Eye (tissue), 1 donor: ENCODE results near the gene NOX5.
A peak's percentile ranks its signal among the peaks of the same experiment; 100 is the strongest.

Source experiments
- DNase-seq: peaks from one replicate; pipeline ENCODE4 v3.0.0-alpha.2; 2015

NOX5 gene

GRCh38 chr15:69025320-69025719 lies 10.8 kb downstream of the NOX5 start:
- no peak for DNase-seq

GRCh38 chr15:69026355-69026754 lies 11.9 kb downstream of the NOX5 start:
- DNase-seq = no peak

GRCh38 chr15:69027976-69028518 lies 13.6 kb downstream of the NOX5 start:
- no peak for DNase-seq

GRCh38 chr15:69031013-69032001 lies 16.8 kb downstream of the NOX5 start:
- peak; percentile 74 for DNase-seq

- DNase-seq = no peak
Observed at GRCh38 chr15:69032031-69032430, 17.5 kb downstream of the NOX5 start.

- no peak for DNase-seq
Observed at GRCh38 chr15:69032703-69033373, 18.3 kb downstream of the NOX5 start.

- DNase-seq = peak; percentile 13
Observed at GRCh38 chr15:69034352-69034751, 19.9 kb downstream of the NOX5 start.

GRCh38 chr15:69035205-69035917 lies 20.9 kb downstream of the NOX5 start:
- peak; percentile 27 for DNase-seq

GRCh38 chr15:69035918-69036258 lies 21.4 kb downstream of the NOX5 start:
- no peak for DNase-seq

GRCh38 chr15:69036826-69037225 lies 22.3 kb downstream of the NOX5 start:
- DNase-seq = no peak

GRCh38 chr15:69037482-69037881 lies 23.0 kb downstream of the NOX5 start:
- no peak for DNase-seq

GRCh38 chr15:69037977-69038376 lies 23.5 kb downstream of the NOX5 start:
- no peak for DNase-seq

GRCh38 chr15:69038508-69038907 lies 24.0 kb downstream of the NOX5 start:
- DNase-seq = no peak

GRCh38 chr15:69039516-69040225 lies 25.2 kb downstream of the NOX5 start:
- DNase-seq = no peak

GRCh38 chr15:69042531-69042930 lies 28.0 kb downstream of the NOX5 start:
- no peak for DNase-seq

- peak; percentile 85 for DNase-seq
Observed at GRCh38 chr15:69045802-69046201, 31.3 kb downstream of the NOX5 start.

GRCh38 chr15:69046781-69047180 lies 32.3 kb downstream of the NOX5 start:
- no peak for DNase-seq

- DNase-seq = no peak
Observed at GRCh38 chr15:69049976-69050375, 35.5 kb downstream of the NOX5 start.

- DNase-seq = no peak
Observed at GRCh38 chr15:69055251-69055650, 40.8 kb downstream of the NOX5 start.

GRCh38 chr15:69056365-69056764 lies 41.9 kb downstream of the NOX5 start:
- no peak for DNase-seq

- peak; percentile 98 for DNase-seq
Observed at GRCh38 chr15:69058830-69059556, 44.5 kb downstream of the NOX5 start.

- peak; percentile 33 for DNase-seq
Observed at GRCh38 chr15:69059557-69059943, 45.1 kb downstream of the NOX5 start.
